ENCODE data around the gene HPN.
"Not testable (repeated sequence)": the region's sequence is repeated elsewhere in the genome, so short reads cannot be mapped to it uniquely, and the experiment has no call there.

The HPN gene

DNA sequence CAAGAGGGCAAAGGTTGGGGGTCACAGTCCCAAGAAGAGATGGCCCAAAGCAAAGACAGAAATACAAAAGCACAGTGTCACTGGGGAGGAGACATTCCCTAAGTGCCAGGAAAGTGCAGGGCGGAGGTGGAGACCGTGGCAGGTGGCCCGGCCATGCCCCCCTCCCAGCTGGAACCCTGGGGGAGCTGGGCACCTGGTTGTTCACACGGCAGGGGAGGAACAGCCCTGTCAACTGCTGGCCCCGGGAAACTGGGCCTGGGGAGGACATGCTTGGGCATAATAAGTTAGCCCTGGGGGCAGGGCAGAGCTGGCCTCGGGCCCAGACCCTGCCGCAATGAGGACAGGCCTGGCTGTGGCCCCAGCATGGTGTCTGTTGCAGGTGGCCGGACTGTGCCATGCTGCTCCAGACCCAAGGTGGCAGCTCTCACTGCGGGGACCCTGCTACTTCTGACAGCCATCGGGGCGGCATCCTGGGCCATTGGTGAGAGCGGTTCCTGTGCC lies 7.4 kb downstream of the HPN start:
- Histone ChIP-seq H3K36me3 (no peaks in the 10 kb centered on the region), H3K4me3 (ENCODE audit: low read depth, low read length) (no peak overlapping the region), H3K9me3 (no peaks in the 10 kb centered on the region), H3K27me3 (no peaks in the 10 kb centered on the region), H3K4me1 (no peaks in the 10 kb centered on the region)
- DNase-seq = peak; percentile 56
- TF ChIP-seq, protein P1, sequence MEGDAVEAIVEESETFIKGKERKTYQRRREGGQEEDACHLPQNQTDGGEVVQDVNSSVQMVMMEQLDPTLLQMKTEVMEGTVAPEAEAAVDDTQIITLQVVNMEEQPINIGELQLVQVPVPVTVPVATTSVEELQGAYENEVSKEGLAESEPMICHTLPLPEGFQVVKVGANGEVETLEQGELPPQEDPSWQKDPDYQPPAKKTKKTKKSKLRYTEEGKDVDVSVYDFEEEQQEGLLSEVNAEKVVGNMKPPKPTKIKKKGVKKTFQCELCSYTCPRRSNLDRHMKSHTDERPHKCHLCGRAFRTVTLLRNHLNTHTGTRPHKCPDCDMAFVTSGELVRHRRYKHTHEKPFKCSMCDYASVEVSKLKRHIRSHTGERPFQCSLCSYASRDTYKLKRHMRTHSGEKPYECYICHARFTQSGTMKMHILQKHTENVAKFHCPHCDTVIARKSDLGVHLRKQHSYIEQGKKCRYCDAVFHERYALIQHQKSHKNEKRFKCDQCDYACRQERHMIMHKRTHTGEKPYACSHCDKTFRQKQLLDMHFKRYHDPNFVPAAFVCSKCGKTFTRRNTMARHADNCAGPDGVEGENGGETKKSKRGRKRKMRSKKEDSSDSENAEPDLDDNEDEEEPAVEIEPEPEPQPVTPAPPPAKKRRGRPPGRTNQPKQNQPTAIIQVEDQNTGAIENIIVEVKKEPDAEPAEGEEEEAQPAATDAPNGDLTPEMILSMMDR (IDR thresholded peaks at IDR 0.05; ENCODE audit: low read depth, low read length) = no peak

GRCh38 chr19:35049456-35049855 lies 7.9 kb downstream of the HPN start:
- TF ChIP-seq, protein P1 (IDR thresholded peaks at IDR 0.05; ENCODE audit: low read depth, low read length) = no peak
- H3K4me1 ChIP-seq = no peaks in the 10 kb centered on the region
- H3K4me3 ChIP-seq (ENCODE audit: low read depth, low read length) = no peak overlapping the region

DNA sequence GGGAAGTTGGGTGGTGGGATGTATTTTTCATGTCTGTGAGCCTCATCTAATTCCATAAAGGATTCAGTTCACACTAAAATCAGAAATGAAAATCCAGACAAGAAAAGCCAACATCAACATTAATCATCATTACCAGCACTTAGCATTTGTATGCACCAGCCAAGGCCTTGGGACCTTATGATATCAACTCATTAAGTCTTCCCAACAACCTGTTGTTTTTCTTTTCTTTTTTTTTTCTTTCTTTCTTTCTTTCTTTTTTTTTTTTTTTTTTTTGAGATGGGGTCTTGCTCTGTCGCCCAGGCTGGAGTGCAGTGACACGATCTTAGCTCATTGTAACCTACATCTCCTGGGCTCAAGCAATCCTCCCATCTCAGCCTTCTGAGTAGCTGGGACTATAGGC lies 9.1 kb downstream of the HPN start:
- not testable (repeated sequence) for H3K36me3 ChIP-seq; H3K4me1 ChIP-seq; DNase-seq; H3K9me3 ChIP-seq; H3K27me3 ChIP-seq; H3K4me3 ChIP-seq (ENCODE audit: low read depth, low read length)

More at GRCh38 chr19:35049456-35049855, 7.9 kb downstream of the HPN start:
- DNase-seq = no peak
- no peaks in the 10 kb centered on the region for H3K9me3 ChIP-seq
- no peaks in the 10 kb centered on the region for H3K36me3 ChIP-seq
- H3K27me3 ChIP-seq = no peaks in the 10 kb centered on the region

DNA sequence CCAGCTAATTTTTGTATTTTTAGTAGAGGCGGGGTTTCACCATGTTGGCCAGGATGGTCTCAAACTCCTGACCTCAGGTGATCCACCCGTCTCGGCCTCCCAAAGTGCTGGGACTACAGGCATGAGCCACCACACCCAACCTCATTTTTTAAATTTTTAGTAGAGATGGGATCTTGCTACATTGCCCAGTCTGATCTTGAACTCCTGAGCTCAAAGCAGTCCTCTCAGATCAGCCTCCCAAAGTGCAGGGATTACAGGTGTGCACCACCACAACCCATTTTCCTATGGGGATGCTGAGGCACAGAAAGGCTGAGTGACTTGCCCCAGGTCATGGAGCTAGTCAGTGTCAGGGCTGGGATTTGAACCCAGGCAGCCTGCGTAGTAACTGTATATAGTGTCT lies 9.7 kb downstream of the HPN start:
- H3K4me3 ChIP-seq (ENCODE audit: low read depth, low read length); H3K4me1 ChIP-seq; H3K9me3 ChIP-seq; DNase-seq; H3K36me3 ChIP-seq; H3K27me3 ChIP-seq: not testable (repeated sequence)

- no peaks in the 10 kb centered on the region for H3K4me1 ChIP-seq
- TF ChIP-seq, protein P1 (IDR thresholded peaks at IDR 0.05; ENCODE audit: low read depth, low read length) = no peak
- H3K9me3 ChIP-seq = no peaks in the 10 kb centered on the region; the same call in 1 of the 2 replicates
- H3K27me3 ChIP-seq = peaks cover 4% of the 10 kb centered on the region; the same call in 1 of the 2 replicates
- H3K4me3 ChIP-seq (ENCODE audit: low read depth, low read length) = no peak overlapping the region
- DNase-seq = no peak
- H3K36me3 ChIP-seq = no peaks in the 10 kb centered on the region
These were observed 10.3 kb downstream of the HPN start for GRCh38 chr19:35051796-35052195.

DNA sequence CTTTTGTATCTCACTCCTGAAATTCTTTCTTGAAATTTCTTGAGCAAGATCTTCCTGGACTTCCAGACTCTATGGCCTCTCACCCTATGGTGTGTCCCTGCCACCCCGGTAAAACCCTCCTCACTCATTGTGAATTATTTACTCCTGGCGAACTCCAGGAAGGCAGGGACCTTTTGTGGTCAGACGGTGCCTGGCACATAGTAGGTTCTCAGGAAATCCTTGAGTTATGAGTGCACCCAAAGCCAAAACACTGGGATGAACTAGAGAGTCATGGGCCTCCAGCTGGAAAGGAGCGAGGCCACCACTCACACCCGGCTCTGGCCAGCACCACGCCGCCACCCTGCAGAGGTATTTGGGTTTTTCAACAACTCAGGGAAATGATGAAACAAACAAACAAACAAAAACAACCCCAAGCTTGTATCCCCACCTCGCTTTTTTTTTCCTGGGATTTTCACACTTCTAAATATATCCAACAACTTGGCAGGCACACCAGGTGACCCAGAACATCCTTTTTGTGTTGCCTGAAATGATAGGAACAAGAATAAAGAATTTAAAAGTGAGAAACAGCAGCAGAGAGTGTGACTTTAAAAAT lies 11.2 kb downstream of the HPN start:
- no peak for DNase-seq
- H3K4me3 ChIP-seq (ENCODE audit: low read depth, low read length) = no peak overlapping the region
- H3K36me3 ChIP-seq = no peaks in the 10 kb centered on the region
- H3K4me1 ChIP-seq = no peaks in the 10 kb centered on the region
- TF ChIP-seq, protein P1 (IDR thresholded peaks at IDR 0.05; ENCODE audit: low read depth, low read length) = no peak
- H3K9me3 ChIP-seq = no peaks in the 10 kb centered on the region; the same call in 1 of the 2 replicates
- H3K27me3 ChIP-seq = peaks cover 6% of the 10 kb centered on the region; the same call in 1 of the 2 replicates

- TF ChIP-seq, protein P1 (IDR thresholded peaks at IDR 0.05; ENCODE audit: low read depth, low read length) = no peak
- no peaks in the 10 kb centered on the region for H3K4me1 ChIP-seq
- DNase-seq = no peak
- H3K4me3 ChIP-seq (ENCODE audit: low read depth, low read length) = no peak overlapping the region
- H3K27me3 ChIP-seq = peaks cover 6% of the 10 kb centered on the region; the same call in 1 of the 2 replicates
- no peaks in the 10 kb centered on the region for H3K36me3 ChIP-seq
- no peaks in the 10 kb centered on the region; the same call in 1 of the 2 replicates for H3K9me3 ChIP-seq
These were observed 12.3 kb downstream of the HPN start for GRCh38 chr19:35053667-35054293.

Data from BE2C (cell line).